ENCODE measurements around the gene MEIS2. TPM values are rescaled to one million over a fixed set of nuclear protein-coding genes. Genes with fewer than 3 reads are reported as not detected.

The MEIS2 gene
- total RNA-seq, 1 donor from 2014 or later = 6.7 TPM

DNA sequence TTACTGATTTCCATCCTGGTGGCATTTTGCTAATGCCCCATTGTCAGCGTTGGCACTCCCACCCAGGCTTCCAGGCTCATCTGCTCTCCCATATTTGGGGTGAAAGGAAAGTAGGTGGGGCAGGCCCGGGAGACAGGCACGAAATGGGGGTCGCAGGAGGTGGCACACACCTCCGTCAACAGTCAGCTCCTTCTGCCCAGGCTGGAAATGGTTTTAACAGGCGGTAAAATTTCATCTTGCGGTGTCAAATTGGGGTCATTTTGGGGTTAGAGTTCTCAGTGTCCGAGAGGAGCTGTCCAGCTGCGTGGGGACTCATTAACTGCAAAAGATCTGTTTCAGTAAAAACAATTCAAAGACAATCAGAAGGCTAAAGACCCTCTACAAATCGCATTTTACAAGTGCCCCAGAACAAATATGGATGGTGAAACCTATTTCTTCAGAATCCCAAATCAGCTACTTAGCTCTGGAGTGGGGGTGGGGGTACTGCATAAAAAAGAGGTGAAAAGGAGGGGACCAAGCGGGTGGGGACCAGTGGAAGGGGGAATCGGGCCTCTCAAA lies 4.2 kb upstream of the MEIS2 start:
- H3K4me3 ChIP-seq (ENCODE audit: low read depth, low read length) = no peak overlapping the region
- H3K36me3 ChIP-seq (ENCODE audit: control insufficient read depth, insufficient read depth, low read length) = no peaks in the 10 kb centered on the region
- no peak for DNase-seq (ENCODE audit: low read depth)
- H3K27me3 ChIP-seq (ENCODE audit: control insufficient read depth, insufficient read depth, low read length) = peaks cover 56% of the 10 kb centered on the region
- TF ChIP-seq, protein P1, sequence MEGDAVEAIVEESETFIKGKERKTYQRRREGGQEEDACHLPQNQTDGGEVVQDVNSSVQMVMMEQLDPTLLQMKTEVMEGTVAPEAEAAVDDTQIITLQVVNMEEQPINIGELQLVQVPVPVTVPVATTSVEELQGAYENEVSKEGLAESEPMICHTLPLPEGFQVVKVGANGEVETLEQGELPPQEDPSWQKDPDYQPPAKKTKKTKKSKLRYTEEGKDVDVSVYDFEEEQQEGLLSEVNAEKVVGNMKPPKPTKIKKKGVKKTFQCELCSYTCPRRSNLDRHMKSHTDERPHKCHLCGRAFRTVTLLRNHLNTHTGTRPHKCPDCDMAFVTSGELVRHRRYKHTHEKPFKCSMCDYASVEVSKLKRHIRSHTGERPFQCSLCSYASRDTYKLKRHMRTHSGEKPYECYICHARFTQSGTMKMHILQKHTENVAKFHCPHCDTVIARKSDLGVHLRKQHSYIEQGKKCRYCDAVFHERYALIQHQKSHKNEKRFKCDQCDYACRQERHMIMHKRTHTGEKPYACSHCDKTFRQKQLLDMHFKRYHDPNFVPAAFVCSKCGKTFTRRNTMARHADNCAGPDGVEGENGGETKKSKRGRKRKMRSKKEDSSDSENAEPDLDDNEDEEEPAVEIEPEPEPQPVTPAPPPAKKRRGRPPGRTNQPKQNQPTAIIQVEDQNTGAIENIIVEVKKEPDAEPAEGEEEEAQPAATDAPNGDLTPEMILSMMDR (IDR thresholded peaks at IDR 0.05; ENCODE audit: insufficient read depth, low read length, poor library complexity, severe bottlenecking) = no peak

DNA sequence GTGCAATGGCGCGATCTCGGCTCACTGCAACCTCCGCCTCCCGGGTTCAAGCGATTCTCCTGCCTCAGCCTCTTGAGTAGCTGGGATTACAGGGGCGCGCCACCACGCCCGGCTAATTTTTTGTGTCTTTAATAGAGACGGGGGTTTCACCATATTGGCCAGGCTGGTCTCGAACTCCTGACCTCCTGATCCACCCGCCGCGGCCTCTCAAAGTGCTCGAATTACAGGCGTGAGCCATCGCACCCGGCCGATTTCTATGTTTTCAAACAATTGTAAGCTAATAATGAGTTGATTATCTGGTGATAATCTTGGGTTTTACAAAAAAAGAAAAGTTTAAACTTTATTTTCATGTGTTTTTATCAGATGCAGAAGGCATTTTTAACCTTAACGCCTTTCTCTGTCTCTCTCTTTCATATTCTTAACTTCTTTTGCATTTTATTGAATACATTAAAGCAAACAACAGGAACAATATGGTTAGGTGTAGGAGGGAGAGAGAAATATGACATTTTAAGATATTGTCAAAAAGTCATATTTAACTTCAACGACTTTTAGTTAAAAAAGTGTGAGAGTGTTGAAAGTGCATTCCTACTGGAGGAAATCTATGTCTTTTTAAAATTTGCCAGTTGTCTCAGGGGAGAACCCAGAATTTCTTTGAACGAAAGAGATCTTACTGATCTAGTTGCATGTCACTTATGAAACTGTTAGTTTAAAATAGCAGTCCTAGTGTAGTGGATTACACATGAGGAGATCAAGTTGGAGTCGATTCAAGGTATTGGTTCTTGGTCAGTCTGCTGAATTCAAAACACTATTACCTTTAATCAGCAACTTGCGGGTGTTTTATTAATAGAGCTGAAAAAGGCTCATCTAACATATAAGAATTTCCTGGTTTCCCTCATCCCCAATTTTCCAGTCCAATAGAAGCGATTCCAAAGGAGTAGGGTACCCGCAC lies 3.4 kb upstream of the MEIS2 start:
- no peak for DNase-seq (ENCODE audit: low read depth)
- H3K27me3 ChIP-seq (ENCODE audit: control insufficient read depth, insufficient read depth, low read length) = peaks cover 50% of the 10 kb centered on the region
- H3K36me3 ChIP-seq (ENCODE audit: control insufficient read depth, insufficient read depth, low read length) = no peaks in the 10 kb centered on the region
- TF ChIP-seq, protein P1 (IDR thresholded peaks at IDR 0.05; ENCODE audit: insufficient read depth, low read length, poor library complexity, severe bottlenecking) = no peak
- H3K4me3 ChIP-seq (ENCODE audit: low read depth, low read length) = no peak overlapping the region

DNA sequence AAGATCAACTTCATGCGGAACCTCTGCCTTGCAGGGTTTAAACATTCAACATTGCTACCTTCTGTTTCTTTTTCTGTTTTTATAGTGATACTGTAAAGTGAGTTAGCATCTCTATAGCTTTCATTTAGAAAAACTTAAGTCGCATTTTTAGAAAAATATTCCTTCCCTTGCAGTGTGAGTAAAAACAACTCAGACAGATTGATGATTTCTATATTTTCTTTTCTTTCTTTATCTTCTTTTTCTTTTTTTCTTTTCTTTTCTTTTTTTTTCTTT lies 2.8 kb upstream of the MEIS2 start:
- Histone ChIP-seq H3K4me3 (ENCODE audit: low read depth, low read length) (no peak overlapping the region), H3K36me3 (ENCODE audit: control insufficient read depth, insufficient read depth, low read length) (no peaks in the 10 kb centered on the region), H3K27me3 (ENCODE audit: control insufficient read depth, insufficient read depth, low read length) (peaks cover 46% of the 10 kb centered on the region)
- DNase-seq (ENCODE audit: low read depth) = no peak
- TF ChIP-seq, protein P1 (IDR thresholded peaks at IDR 0.05; ENCODE audit: insufficient read depth, low read length, poor library complexity, severe bottlenecking) = no peak

DNA sequence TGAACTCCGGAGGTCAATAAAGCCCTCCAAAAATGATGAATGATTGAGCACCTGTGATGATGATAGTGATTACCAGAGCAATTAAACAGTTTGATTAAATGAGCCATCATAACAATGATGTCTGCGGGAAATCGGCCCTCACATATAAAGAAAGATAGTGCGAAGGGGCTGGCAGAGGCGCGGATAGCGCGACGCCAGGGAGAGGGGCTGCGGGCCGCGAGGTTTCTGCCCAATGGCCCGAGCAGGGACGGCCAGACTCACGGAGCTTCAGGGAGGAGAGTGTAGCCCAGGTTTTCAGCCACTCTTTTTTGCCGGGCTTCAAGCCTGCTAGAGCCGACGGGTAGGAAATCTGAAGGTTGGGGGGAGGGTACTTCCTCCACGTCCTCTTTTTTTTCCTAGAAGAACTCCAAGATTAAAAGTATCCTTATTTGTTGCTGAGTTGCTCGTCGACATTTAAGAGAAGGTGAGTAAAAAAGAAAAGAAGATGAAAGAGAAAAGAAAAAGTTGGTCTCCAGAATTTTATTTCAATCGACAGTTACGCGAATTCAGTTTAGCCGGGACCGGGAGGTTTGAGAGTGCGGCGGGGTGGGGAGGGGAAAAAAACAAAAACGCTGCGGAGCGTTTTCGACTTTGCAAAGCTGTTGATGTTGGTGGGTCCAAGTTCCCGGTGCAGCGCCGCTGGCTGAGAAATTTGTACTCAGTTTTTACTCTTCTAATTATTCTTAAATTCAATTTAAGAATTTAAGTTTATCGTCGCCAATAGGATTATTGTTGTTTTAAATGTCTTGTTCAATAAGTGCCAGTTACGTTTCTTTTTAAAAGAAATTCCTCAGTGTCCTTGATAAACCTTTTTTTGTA lies 2.2 kb upstream of the MEIS2 start:
- TF ChIP-seq, protein P1 (IDR thresholded peaks at IDR 0.05; ENCODE audit: insufficient read depth, low read length, poor library complexity, severe bottlenecking) = no peak
- H3K27me3 ChIP-seq (ENCODE audit: control insufficient read depth, insufficient read depth, low read length) = peaks cover 48% of the 10 kb centered on the region
- no peak for DNase-seq (ENCODE audit: low read depth)

DNA sequence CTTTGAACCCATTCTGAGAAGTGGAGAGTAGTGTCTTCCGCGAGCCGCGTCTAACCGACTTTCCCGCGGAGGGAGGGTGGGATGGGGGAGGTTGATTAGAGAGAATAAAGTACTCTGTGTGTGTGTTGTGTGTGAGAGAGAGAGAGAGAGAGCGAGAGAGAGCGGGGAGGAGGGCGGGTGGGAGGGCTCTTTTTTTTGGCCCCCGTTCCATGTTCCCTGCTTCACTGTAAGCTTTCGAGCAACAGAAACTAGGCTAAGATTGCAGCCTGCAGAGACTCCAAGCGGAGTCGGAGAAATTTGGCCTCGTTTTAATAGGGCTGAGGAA lies 1.6 kb upstream of the MEIS2 start:
- DNase-seq (ENCODE audit: low read depth) = no peak
- H3K4me3 ChIP-seq (ENCODE audit: low read depth, low read length) = peak overlapping the region; percentile 54
- TF ChIP-seq, protein P1 (IDR thresholded peaks at IDR 0.05; ENCODE audit: insufficient read depth, low read length, poor library complexity, severe bottlenecking) = no peak
- H3K36me3 ChIP-seq (ENCODE audit: control insufficient read depth, insufficient read depth, low read length) = no peaks in the 10 kb centered on the region
- H3K27me3 ChIP-seq (ENCODE audit: control insufficient read depth, insufficient read depth, low read length) = peaks cover 48% of the 10 kb centered on the region

More for the DNA sequence above, 2.2 kb upstream of the MEIS2 start:
- Histone ChIP-seq H3K4me3 (ENCODE audit: low read depth, low read length) (peak overlapping the region; percentile 54), H3K36me3 (ENCODE audit: control insufficient read depth, insufficient read depth, low read length) (no peaks in the 10 kb centered on the region)

Data from kidney epithelial cell (primary cell).